Stimulated activated CD4-positive, alpha-beta T cell treated with anti-CD3 and anti-CD28 coated beads, Interleukin-4, amount 100 ng/mL, for 4 hours (primary cell): ENCODE data around the gene FIBCD1.
A peak's percentile ranks its signal among the peaks of the same experiment; 100 is the strongest.

Experiments
- DNase-seq, 2 experiments: peaks; one replicate each; pipeline ENCODE4 v3.0.0-alpha.2; 2020

FIBCD1 gene

DNA sequence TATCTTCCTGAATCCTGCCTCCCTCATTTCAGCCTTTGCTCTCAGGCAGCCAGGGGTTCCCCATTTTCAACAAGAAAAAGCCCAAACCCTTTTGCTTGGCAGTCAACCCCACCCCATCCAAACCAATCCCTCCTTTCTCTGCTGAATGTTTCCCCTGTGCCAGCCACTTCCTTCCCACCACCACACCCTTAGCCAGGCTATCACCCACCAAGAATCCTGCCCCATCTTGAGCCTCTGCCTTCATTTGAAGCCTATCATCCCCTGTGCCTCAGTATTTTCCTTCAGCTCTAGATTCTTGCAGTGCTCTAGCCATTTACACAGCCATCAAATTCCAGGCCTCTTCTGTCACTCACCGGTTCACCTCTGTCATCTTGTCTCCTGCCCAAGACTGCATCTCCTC lies 15.3 kb upstream of the FIBCD1 start:
- no peak for DNase-seq

DNA sequence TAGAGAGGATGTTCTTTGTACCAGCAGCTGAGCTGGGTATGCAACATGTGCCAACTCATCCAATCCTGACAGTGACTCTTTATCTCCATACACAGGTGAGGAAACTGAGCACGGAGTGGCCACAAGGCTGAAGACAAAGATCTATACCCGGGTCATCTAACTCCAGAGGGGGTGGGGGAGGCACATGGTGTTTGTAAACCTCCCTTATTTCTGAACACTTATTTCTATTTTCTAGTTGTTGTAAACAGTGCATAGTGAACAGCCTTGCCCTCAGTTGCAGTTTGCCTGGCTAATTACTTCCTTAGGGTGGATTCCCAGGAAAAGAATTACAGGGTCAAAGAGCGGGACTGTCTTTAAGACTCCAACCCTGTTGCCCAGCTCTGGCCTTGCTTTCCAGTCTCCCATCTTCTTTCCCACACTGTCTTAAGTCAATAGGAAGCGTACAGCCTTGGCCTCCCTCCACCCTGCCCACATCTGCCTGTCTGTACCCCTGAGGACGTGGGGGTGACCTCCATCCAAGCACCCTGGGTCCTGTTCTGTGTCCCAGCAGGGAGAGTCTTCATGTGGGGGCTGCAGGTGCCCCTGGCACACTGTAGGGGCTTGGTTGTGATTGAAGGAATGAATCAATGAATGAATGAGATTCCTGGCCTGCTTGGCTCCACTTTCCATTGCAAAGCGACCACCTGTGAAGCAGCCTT lies 13.2 kb upstream of the FIBCD1 start:
- no peak for DNase-seq

DNA sequence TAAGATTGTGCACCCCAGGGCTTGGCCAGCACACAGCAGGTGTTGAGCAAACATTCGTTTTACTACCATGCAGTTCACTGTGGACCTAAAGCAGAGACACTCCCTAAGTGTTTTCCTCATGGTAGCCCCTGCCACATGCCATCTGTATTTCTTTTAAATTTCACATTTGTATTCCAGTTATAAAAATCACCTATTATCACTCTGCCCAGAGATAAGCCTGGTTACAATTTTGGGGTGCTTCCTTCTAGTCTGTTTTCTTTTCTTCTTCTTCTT lies 10.9 kb upstream of the FIBCD1 start:
- DNase-seq = no peak

DNA sequence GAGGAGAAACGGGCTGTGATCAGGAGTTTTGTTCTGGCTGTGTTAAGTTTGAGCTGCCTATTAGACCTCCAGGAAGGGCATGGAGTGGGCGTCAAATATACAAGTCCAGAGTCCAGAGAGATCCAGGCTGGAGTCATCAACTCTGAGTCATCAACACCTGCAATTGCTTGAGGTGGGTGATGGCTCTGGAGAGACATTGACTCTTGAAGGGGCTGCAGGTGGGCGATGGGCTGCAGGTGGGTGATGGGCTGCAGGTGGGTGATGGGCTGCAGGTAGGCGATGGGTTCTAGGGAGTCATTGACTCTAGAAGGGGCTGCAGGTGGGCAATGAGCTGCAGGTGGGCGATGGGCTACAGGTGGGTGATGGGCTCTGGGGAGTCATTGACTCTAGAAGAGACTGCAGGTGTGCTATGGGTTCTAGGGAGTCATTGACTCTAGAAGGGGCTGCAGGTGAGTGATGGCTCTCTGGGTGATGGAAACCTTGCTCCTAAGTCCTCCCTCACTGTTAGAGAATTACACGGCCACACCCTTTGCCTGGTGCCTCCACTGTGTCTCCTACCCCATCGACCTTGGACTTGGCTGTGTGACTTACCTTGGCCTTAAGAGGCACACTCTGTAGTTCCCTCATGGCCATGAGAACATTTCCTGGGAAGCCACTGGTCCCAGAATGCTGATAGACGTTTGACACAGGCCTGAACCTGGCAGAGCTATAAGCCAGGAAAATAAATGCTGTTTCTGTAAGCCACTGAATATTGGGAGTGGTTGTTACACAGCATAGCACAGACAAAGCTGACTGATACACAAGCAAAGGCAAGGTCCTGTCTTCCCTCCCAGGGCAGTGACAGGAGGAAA lies 10.4 kb upstream of the FIBCD1 start:
- DNase-seq = no peak

DNA sequence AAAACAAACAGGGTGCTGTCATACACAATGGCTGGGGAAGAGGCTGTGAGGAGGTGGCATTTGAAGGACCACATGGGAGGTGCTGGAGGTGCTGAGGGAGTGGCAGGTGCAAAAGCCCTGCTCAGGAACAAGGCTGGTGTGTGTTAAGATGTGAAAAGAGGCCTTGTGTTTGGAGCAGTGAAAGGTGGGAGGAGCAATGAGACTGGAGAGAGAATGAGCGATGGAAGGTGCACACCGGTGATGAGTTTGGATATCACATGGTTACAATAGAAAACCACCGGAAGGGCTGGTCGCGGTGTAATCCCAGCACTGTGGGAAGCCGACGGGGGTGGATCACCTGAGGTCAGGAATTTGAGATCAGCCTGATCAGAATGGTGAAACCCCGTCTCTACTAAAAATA lies 9.2 kb upstream of the FIBCD1 start:
- DNase-seq = no peak

DNA sequence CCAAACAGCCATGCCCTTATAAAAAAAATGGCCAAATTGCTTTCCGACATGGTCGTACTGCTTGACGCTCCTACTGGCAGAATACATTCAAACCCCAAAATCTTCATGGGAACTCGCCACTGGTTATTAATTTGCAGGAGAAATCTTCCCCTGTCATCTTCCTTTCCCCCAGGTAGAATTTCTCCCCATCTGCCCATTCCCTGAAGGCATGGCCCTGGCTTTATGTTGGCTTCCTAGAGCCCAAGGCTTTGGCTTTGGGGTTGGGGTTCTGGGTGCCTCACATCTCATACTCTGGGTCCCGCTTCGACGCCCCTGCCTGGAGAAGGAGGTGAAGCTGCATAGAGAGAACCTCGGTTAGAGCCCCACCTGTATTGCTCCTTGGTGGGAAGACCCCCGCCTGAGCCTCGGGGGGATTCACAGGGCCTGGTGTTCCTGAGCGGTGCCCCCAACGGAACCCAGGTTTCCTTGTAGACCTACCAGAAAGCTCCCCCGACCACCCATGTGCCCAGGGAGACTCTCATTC lies 8.6 kb upstream of the FIBCD1 start:
- DNase-seq = no peak

DNA sequence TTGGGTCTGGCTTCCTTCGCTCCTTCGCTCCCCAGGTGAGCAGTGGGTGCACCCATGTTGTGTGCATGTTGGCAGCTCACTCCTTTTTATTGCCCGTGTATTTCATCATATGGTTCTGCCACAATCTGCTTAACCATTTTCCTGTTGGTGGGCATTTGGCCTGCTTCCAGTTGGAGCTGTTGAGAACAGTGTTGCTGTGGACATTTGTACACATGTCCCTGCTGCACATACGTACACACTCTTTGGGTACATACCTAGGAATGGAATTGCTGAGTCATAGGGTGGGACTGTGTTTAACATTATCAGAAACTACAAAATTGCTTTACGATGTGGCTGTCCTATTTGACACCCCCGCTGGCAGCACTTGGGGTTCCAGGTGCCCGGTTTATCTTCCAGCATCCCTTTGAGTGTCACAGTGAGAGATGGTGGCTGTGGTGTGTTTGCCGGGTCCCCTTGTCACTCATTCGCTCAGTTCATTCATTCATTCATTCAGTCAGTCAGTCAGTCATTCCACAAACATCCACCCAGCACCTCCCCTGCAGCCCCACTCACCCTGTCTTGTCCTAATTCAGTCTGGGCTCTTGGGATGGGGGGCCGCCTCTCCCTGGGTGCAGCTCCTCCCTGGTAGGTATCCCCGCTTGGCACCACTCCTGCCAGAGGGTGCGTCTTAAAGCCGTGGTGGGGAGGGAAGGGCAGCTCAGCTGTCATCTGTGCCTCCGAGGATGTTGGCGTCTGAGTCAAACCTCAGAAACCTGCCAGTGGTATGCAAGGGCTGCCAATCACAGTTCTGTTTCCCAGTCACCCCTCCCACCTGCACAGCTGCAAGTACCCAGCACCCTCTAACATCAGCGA lies 7.9 kb upstream of the FIBCD1 start:
- DNase-seq = no peak

DNA sequence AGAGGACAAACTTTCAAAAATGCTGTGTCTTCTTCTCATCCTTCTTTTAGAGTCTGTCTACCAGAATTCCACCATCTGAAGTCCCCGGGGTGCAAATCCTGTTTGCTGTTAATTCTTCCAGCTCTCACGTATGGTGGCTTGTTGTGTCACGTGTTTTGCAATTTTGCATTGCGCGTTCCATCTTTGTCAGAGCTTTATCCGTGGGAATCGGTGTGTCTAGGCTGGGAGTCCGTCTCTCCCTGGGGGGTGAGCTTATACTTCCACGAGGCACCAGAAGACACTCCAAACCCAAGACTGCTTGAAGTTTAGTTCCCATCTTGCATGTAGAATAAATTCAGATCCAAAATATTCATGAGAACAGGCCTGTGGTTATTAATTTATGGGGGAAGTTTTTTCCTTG lies 6.1 kb upstream of the FIBCD1 start:
- DNase-seq = no peak

DNA sequence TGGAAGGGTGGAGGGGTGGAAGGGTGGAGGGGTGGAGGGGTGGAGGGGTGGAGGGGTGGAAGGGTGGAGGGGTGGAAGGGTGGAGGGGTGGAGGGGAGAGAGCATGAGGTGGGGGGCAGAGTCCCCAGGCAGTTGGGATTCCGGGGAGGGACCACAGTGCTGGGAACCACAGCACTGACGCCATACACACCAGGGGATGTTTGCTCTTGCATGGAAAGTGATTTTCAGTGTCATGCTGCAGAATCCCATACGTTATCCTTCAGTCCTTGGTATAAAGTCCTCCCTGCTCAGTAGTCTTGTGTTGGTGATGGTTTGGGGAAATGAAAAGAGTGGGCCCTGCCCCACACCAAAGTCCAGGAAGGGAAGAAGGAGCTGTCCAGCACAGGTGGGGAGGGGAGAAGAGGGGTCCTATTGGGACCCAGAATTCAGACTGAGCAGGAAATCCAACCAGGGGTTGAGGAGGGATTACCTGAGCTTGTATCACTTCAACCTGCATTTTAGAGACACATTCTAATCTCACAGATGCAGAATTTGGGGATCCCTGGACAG lies 5.5 kb upstream of the FIBCD1 start:
- no peak for DNase-seq

DNA sequence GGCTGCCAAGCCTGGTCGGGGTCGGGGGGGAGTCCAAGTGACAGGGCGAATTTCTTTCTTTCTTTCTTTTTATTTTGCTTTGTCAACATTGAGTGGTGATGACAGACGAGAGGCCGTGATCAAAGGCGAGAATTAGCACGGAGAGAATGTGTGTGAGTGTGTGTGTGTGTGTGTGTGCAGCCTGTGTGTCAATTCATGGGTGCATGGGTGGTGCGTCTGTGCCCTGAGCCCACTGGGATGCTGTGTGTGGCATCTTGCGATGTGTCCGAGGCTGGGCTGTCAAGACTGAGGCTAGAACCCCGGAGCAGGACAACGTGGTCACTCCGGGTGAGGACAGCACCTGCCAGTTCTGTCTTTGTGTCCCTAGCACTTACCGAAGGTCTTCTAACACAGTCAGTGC lies 4.7 kb upstream of the FIBCD1 start:
- DNase-seq = no peak

DNA sequence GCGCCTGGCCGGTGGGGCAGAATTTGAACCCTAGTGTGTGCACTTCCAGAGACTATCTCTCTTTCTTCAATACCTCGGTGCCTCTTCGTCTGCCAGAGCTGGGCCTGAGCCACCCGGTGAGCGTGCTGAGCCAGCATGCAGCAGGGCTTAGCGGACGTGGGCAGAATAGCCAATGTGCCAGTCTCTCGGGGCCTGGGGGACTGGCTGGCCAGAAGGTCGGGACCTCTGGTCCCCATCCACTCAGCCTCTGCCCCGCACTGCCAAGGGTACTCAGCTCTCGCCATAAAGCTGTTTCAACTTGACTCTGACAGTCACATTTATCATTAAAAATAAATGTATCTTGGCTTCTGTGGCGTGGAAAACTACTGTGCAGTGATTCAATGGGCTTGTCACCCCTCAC lies 4.2 kb upstream of the FIBCD1 start:
- DNase-seq = no peak

DNA sequence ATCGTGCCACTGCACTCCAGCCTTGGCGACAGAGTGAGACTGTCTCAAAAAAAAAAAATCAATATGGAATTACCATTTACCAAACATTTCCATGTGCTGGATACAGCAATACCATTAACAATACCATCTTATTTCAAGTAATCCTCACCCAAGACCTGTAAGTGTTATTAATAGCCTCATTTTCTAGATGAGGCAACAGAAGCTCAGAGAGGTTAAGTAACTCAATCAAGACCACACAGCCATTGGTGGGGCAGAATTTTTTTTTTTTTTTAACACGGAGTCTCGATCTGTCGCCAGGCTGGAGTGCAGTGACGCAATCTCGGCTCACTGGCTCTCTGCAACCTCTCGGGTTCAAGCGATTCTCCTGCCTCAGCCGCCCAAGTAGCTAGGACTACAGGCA lies 3.6 kb upstream of the FIBCD1 start:
- no peak for DNase-seq

DNA sequence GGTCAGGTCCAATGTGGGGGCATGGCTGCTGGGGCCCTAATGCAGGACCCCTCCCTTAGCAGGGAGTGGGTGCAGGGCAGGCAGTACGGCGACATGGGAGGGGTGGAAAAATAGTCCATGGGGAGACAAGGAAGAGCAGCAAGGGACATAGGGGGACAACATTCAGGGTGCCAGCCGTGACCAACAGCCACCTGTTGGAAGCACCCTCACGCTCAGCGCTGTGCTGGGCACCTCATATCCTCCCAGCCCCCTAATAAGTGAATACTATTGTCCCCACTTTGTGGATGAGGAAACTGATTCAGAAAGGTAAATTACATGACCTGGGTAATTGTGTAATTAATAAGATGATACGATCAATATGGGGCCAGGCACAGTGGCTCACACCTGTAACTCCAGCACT lies 3.0 kb upstream of the FIBCD1 start:
- DNase-seq = no peak

DNA sequence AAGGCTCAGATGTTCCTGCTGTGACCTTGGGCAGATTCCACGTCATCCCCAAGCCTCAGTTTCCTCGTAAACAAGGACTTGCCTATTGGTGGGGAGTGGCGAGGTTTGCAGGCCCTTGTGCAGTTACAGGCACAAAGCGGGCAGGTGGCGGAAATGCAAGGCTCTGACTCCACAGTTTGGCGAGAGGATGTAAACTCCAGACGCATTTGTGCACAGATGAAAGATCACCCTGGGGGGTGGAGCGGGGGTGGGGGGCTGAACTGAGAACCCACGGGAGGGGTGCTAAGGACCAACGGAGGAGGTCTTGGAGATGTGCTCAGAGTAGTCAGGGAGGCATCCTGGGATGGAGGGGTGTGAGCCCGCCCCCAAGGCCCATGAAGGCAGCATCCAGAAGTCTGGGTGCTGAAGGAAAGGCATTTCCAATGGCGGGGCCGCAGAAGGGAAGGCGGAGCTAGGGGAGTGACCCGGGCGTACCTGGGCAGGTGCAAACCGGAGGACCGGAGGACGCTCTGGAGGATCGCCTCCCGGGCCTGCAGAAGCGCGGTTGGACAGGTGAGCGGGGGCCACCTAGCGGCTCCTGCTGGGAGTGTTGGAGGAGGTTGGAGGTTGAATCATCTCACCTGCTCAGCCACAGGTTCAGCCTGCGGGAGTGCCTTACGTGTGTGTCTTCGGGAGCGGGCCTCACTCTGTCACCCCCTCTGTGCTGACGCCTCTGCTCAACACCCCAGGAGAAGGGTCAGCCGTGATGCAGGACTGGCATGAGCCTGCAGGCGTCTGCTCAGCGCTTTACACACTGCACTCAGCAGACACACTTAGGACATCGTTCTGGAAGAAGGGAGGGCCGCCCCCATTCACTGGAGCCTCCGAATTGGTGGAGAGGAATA lies 1.9 kb upstream of the FIBCD1 start:
- peak; percentile 66 to 73 for DNase-seq

DNA sequence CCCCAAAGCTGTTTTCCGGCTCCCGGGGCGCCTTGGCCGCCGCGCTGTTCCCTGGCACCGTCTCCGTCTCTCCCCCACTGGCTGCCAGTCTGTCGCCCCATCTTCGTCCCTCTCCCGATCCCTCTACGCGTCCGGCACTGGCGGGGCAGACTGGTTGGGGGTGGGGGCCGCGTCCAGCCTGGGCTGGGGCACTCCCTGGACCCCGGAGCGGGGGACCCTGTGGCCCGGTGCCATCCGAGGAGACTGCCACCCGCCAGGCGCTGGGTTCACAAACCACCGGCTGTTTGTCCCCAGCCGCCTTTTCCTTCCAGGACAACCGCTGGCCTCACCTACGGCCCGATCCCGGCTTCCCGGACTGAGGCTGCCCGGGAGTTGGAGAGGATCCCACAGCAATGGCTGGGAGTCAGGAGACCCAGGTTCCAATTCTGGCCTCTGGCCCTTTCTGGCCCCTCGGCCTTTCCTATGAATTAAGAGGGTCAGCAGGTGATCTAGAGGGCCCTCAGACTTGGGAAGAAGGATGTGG lies 1.0 kb upstream of the FIBCD1 start:
- DNase-seq = no peak

DNA sequence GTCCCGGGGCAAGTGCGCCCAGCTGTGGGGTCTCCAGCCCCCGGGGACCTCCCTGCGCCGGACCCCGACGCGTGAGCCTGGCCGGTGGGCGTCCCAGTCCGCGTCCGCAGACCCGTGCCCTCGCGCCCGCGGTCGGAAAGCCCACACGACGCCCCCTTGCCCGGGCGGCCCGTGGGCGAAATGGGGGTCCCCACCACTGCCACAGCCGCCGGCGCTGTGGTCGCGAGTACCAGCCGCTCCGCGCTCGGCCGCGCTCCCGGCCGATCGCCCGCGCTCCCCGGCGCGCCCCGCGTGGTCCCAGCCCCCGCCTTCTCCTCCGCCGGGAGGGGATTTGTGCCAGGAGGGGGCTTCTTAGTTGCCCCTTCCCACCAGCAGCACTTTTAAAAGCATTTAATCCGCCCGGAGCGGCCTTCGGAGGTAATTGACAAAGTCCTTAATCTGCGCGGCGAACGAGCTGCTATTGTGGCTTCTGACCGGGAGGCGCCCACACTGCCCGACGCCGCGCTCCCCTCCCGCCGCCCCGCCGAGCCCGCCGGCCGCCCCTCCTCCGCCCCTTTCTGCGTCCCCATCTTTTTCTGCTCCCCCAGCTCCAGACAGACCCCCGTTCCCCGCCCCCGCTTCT lies 469 bp upstream of the FIBCD1 start:
- DNase-seq = no peak

DNA sequence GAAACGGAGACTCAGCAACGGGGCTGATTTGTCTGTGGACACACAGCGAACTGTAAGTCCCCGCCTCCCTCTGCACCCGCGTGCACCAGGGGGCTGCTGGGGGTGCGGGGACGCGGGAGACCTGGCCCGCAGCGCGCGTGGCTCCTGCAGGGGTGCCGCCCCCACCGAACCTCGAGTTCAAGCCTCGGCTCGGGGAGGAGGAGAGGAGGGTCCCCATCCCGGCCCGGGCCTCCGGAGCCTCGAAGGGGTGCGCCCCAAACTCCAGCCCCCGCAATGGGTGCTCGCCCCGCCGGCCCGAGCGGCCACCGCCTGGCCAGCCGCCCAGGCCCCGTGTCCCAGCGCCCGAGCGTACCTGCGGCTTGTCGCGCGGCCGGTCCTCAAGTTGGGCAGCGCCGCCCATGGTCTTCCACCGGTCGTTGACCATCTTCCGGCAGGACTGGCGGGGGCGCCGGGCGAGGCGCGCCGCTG lies 829 bp downstream of the FIBCD1 start:
- no peak for DNase-seq

DNA sequence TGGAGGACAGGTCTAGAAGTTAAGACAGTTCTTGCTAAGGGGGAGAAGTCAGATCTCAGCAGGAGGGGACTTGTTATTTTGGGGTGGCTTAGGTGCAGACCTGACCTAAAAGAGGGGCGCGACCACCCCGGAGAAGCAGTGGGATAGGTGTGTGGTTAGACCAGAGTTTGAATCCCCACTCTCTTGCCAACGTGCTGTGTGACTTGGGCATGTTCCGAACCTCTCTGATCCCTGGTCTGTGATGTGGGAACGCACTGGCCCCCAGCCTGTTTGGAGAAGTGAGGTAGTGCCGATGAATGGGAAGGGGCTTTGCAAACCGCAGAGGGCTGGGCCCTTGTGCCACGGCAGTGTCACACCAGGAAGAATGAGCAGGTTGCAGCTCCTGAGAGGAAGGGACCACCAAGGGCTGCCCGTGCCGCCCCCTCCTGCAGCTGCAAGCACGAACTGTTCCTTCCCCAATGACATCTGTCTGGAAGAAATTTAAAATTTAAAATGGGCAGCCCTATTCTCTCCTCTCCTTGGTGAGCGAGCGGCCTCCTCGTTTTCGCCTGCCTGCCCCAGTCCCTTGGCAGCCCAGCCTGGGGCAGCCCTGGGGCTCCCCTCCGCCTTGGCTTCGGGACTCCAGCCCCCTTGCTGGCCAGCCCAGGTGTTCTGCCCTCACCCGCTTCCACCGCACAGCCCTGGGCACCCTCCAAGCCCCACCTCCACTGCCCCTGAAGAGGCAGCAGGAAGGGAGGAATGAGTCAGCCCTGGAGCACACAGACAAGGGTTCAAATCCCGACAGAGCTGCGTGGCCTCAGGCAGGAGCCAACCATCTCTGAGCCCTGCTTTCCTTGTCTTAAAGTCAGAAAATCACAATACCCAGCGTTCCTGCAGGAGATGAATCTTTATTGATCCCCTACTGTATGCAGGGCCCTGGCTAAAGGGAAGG lies 1.6 kb downstream of the FIBCD1 start:
- DNase-seq = no peak

DNA sequence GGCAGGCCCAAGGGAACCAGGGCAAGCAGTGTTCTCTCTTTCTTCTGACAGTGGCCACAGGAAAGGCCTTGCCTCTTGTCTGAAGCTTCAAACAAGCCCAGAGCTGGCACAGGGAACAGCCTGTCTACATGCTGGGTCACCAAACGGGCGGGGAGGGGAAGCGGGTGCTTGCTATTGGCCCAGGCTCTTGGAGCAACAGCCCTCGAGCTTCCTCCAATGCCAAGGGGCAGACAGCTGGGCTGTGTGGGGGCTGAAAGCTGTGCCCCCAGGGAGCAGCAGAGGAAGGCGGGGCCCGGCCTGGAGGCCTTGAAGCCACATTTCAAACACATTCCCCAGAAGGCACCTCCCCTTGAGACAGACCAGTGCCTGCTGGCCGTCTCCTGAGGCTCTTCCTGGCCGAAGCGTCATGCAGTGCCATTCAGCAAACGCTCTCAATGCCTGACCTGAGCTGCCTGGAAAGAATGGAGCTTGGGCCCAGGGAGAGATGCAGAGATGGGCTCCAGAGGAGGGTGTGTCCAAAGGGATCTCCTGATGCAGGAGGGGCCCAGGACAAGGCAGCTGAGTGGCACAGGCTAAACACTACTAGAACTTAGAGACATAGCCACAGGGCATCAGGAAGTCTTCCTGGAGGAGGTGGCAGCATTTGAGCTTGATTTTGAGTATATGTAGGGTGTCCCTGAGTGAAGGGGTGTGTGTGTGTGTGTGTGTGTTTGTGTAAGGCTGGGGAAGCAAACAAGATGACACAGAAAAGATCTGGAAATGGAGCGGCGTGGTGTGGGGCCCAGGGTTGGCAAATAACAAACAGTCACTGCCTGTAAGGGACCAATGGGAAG lies 2.5 kb downstream of the FIBCD1 start:
- DNase-seq = no peak
